HCT116 (cell line): Measurements from ENCODE around the gene KRT28. TPM values are rescaled to one million over a fixed set of nuclear protein-coding genes. Genes with fewer than 3 reads are reported as not detected.

ENCODE experiments used
- ATAC-seq: fragments of 200-7000 bp; cut with Tn5 transposase; 2 replicates; pipeline ENCODE4 v1.9.1; 2020; ENCODE audit warnings: mild to moderate bottlenecking, moderate library complexity
- BruUV-seq: library from RNA; stranded (reverse); fragments of 400-500 nt; replicated peaks from 2 replicates; lab custom pipeline; 2021; lab: Mats Ljungman, UMichigan
- CTCF ChIA-PET: fragments of 300-600 bp; sonication (Branson Sonifier 250); formaldehyde crosslinking; loops from one replicate; lab custom pipeline; 2021; ENCODE audit warnings: antibody characterized with exemption; lab: Charles Lee
- POLR2A ChIA-PET: fragments of 300-600, 350-600 bp; sonication (Branson Sonifier 250); formaldehyde crosslinking; loops from one replicate; lab custom pipeline; 2021; ENCODE audit warnings: antibody characterized with exemption; lab: Charles Lee
- RAD21 ChIA-PET, 2 experiments: fragments of 300-600 bp; sonication (Branson Sonifier 250); formaldehyde crosslinking; loops; one replicate each; lab custom pipeline; 2023; ENCODE audit warnings: low total read pairs in 2 of 2; ENCODE audit not compliant: uncharacterized antibody in 2 of 2, unreplicated experiment in 2 of 2, low non-redundant PET in 1 of 2; lab: Charles Lee
- DNase-seq: peaks from one replicate; pipeline ENCODE4 v3.0.0-alpha.2; 2010; ENCODE audit warnings: low read depth, low spot score
- H2AFZ ChIP-seq: fragments of 200-600 bp; shearing (Covaris generic), sonication (generic); 2 replicates; pipeline ENCODE4 v1.6.1; 2017; ENCODE audit warnings: low read depth, mixed run types, mixed read lengths, antibody characterized with exemption, low read length; ENCODE audit not compliant: poor library complexity, severe bottlenecking
- H3K27ac ChIP-seq: 2 replicates; pipeline ENCODE4 v1.5.1; 2012; ENCODE audit warnings: low read depth, low read length
- H3K27me3 ChIP-seq: fragments of 200-600 bp; sonication (generic); 2 replicates; pipeline ENCODE4 v1.6.1; 2016; ENCODE audit warnings: mixed run types, low read length, mixed read lengths; ENCODE audit not compliant: insufficient read depth
- H3K36me3 ChIP-seq, 2 experiments: fragments of 200-500 bp in 1 of 2; fragments of 200-600 bp in 1 of 2; sonication (Bioruptor generic) in 1 of 2; sonication (generic) in 1 of 2; 2 replicates each; pipeline versions ENCODE4 v1.5.1 to v1.6.1; 2014 to 2016; ENCODE audit warnings: low read length in 2 of 2, inconsistent platforms in 1 of 2, mixed read lengths in 1 of 2, mixed run types in 1 of 2; ENCODE audit not compliant: insufficient read depth in 2 of 2, control insufficient read depth in 1 of 2
- H3K4me1 ChIP-seq, 2 experiments: fragments of 200-600 bp in 1 of 2; sonication (generic) in 1 of 2; 2 replicates each; pipeline versions ENCODE4 v1.5.1 to v1.6.1; 2012 to 2017; ENCODE audit warnings: low read length in 2 of 2, inconsistent platforms in 1 of 2, mild to moderate bottlenecking in 1 of 2, mixed read lengths in 1 of 2, mixed run types in 1 of 2, moderate library complexity in 1 of 2; ENCODE audit not compliant: insufficient read depth in 2 of 2, control insufficient read depth in 1 of 2
- H3K4me2 ChIP-seq: fragments of 200-600 bp; sonication (generic); 2 replicates; pipeline ENCODE4 v1.6.1; 2017; ENCODE audit warnings: mixed run types, low read length, mixed read lengths
- H3K4me3 ChIP-seq, 2 experiments: fragments of 200-600 bp in 1 of 2; sonication (generic) in 1 of 2; replicated peaks in 1 of 2; 2 replicates each; pipeline ENCODE4 v1.5.1; 2011 to 2016; ENCODE audit warnings: low read length in 2 of 2, control low read depth in 1 of 2, low read depth in 1 of 2, mild to moderate bottlenecking in 1 of 2, mixed read lengths in 1 of 2, mixed run types in 1 of 2
- H3K79me2 ChIP-seq: fragments of 200-600 bp; sonication (generic); 2 replicates; pipeline ENCODE4 v1.6.1; 2017; ENCODE audit warnings: mild to moderate bottlenecking, mixed run types, low read length, moderate library complexity, mixed read lengths; ENCODE audit not compliant: insufficient read depth
- H3K9ac ChIP-seq: fragments of 200-600 bp; sonication (generic); 2 replicates; pipeline ENCODE4 v1.6.1; 2016; ENCODE audit warnings: low read length, mixed read lengths
- H3K9me2 ChIP-seq: fragments of 200-600 bp; sonication (generic), shearing (Covaris generic); 2 replicates; pipeline ENCODE4 v1.6.1; 2017; ENCODE audit warnings: mixed run types, mild to moderate bottlenecking, moderate library complexity; ENCODE audit not compliant: insufficient read depth
- H3K9me3 ChIP-seq, 2 experiments: fragments of 200-500 bp in 1 of 2; fragments of 200-600 bp in 1 of 2; sonication (Bioruptor generic) in 1 of 2; sonication (generic) in 1 of 2; 2 replicates each; pipeline ENCODE4 v1.6.1; 2014 to 2017; ENCODE audit warnings: low read length in 2 of 2, mixed read lengths in 2 of 2, inconsistent platforms in 1 of 2, low read depth in 1 of 2, mild to moderate bottlenecking in 1 of 2, mixed run types in 1 of 2, moderate library complexity in 1 of 2; ENCODE audit not compliant: control insufficient read depth in 1 of 2, insufficient read depth in 1 of 2
- H4K20me1 ChIP-seq: fragments of 200-600 bp; sonication (generic), shearing (Covaris generic); 2 replicates; pipeline ENCODE4 v1.6.1; 2017; ENCODE audit warnings: mixed run types, mild to moderate bottlenecking, moderate library complexity; ENCODE audit not compliant: insufficient read depth
- CBX3 ChIP-seq: IDR thresholded peaks from 2 replicates; pipeline ENCODE4 v1.6.1; 2012; ENCODE audit warnings: low read depth
- EZH2 ChIP-seq: fragments of 200-600 bp; sonication (generic); IDR thresholded peaks from 2 replicates; pipeline ENCODE4 v1.6.1; 2017; ENCODE audit warnings: antibody characterized with exemption, mixed run types
- POLR2AphosphoS5 ChIP-seq: IDR thresholded peaks from 2 replicates; pipeline ENCODE4 v1.6.1; 2011; ENCODE audit warnings: mild to moderate bottlenecking, low read depth, low read length, moderate library complexity
- SIN3A ChIP-seq: IDR thresholded peaks from 2 replicates; pipeline ENCODE4 v1.6.1; 2012; ENCODE audit warnings: low read depth
- SP1 ChIP-seq: IDR thresholded peaks from 2 replicates; pipeline ENCODE4 v1.6.1; 2012; ENCODE audit warnings: low read depth
- TCF7L2 ChIP-seq: IDR thresholded peaks from 2 replicates; pipeline ENCODE4 v1.7.0; 2011; ENCODE audit warnings: borderline replicate concordance, inconsistent platforms; ENCODE audit not compliant: insufficient read depth, insufficient read length; ENCODE audit errors: extremely low read depth
- intact Hi-C: fragments of 100-400 bp; cut with micrococcal nuclease; formaldehyde crosslinking; loops from 2 replicates; pipeline ENCODE4 v1.10.0; 2022
- total RNA-seq: library from RNA; stranded (reverse); gene quantifications from one replicate; pipeline ENCODE4 v1.2.1, GENCODE V29; 2021; ENCODE audit not compliant: unreplicated experiment
- TF ChIP-seq, protein P1 (sequence below): IDR thresholded peaks from 2 replicates; pipeline ENCODE4 v1.6.1; 2012
- TF ChIP-seq, protein P2 (sequence below): IDR thresholded peaks from 2 replicates; pipeline ENCODE4 v1.6.1; 2012
- TF ChIP-seq, protein P3 (sequence below), 3 experiments: fragments of 200-600 bp in 1 of 3; sonication (generic) in 1 of 3; IDR thresholded peaks in 2 of 3; conservative IDR thresholded peaks in 1 of 3; 2 replicates each; pipeline ENCODE4 v1.5.1; 2012 to 2017; ENCODE audit warnings: low read depth in 2 of 3, low read length in 2 of 3, antibody characterized with exemption in 1 of 3, borderline replicate concordance in 1 of 3, control low read depth in 1 of 3, mild to moderate bottlenecking in 1 of 3, mixed read lengths in 1 of 3, mixed run types in 1 of 3, moderate library complexity in 1 of 3; ENCODE audit not compliant: insufficient read depth in 1 of 3
- TF ChIP-seq, protein P4 (sequence below): IDR thresholded peaks from 2 replicates; pipeline ENCODE4 v1.6.1; 2012; ENCODE audit warnings: low read depth

KRT28 gene
- total RNA-seq, 1 experiment from 2014 or later = not detected

DNA sequence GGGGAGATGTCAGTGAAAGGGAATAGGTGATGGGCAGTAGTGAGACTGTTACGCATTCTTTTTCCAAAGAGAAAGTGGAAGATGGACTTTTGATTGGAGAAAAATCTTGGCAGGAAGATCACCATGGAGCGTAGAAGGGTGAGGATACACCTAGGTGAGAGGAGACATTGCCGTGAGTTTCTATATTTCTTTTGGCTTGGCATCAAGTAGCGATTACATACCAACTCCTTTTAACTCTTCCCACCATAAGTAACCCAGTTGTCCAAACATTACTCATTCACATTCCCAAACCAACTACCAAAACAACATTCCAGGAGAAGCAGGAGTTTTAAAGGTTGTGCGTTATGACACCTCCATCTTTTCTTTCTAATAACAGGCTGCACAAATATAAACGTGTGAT is 10.7 kb upstream of the KRT28 start (continued):
- TF ChIP-seq, protein P1, sequence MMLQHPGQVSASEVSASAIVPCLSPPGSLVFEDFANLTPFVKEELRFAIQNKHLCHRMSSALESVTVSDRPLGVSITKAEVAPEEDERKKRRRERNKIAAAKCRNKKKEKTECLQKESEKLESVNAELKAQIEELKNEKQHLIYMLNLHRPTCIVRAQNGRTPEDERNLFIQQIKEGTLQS = no peak
- TF ChIP-seq, protein P2, sequence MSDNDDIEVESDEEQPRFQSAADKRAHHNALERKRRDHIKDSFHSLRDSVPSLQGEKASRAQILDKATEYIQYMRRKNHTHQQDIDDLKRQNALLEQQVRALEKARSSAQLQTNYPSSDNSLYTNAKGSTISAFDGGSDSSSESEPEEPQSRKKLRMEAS = no peak
- TF ChIP-seq, protein P3, sequence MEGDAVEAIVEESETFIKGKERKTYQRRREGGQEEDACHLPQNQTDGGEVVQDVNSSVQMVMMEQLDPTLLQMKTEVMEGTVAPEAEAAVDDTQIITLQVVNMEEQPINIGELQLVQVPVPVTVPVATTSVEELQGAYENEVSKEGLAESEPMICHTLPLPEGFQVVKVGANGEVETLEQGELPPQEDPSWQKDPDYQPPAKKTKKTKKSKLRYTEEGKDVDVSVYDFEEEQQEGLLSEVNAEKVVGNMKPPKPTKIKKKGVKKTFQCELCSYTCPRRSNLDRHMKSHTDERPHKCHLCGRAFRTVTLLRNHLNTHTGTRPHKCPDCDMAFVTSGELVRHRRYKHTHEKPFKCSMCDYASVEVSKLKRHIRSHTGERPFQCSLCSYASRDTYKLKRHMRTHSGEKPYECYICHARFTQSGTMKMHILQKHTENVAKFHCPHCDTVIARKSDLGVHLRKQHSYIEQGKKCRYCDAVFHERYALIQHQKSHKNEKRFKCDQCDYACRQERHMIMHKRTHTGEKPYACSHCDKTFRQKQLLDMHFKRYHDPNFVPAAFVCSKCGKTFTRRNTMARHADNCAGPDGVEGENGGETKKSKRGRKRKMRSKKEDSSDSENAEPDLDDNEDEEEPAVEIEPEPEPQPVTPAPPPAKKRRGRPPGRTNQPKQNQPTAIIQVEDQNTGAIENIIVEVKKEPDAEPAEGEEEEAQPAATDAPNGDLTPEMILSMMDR (IDR thresholded peaks at IDR 0.05 in 2 of 3, conservative IDR thresholded peaks at IDR 0.05 in 1 of 3; ENCODE audit: borderline replicate concordance in 1 of 3, insufficient read depth in 1 of 3, low read depth in 2 of 3, low read length in 2 of 3) = no peak
- TF ChIP-seq SIN3A (peak; percentile 58), POLR2AphosphoS5 (no peak), EZH2 (no peak), CBX3 (peak; percentile 59; the same call in 1 of the 2 replicates)

DNA sequence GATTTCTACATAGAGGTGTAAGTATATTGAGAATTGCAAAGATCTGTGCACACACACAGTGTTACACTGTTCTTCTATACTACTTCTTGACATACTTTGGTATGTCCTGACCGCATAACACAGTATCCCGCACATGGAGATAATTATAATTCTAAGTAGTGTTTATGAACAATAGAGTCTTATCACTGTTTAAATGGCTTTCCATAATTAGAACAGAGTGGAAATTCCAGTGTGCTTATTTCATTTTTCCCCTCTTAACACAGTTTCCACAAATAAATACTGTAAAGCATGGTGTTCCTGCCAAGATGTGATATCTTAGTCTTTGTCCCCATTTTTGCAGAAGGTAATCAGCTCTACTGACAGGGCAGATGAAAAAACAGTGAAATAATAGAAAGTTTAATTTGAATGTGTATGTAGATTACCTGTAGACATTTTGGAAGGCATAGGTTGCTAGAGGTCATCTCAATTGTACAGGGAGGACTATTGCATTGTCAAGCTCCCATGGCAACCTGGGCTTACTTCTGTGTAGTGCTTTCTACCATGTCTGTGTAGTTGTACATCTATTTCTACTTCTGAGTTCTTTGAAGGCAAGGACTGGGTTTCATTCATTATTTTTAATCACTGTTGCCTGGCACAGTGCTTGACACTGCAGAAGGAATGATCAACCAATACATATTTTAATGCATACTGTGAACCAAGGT is 10.1 kb upstream of the KRT28 start:
- ATAC-seq (peak; percentile 34; the same call in 1 of the 2 replicates), DNase-seq (no peak)
- H3K9ac ChIP-seq = no peak overlapping the region
- no peaks in the 10 kb centered on the region for H3K79me2 ChIP-seq
- H3K36me3 ChIP-seq = no peaks in the 10 kb centered on the region
- H3K4me1 ChIP-seq = peaks cover 13 to 29% of the 10 kb centered on the region in 2 experiments
- ChIA-PET CTCF (no interaction called here), RAD21 (no interaction called here), POLR2A (interaction anchor here (0.8 kb wide), 1 partner anchor 878 kb away, joined by 3 read pairs; the partner anchor contains the start of gene EIF1)
- BruUV-seq = no TSS peak
- H3K27me3 ChIP-seq = no peaks in the 10 kb centered on the region
- peaks cover 5% of the 10 kb centered on the region; the same call in 1 of the 2 replicates for H3K9me2 ChIP-seq
- H3K4me2 ChIP-seq = peak overlapping the region; percentile 65
- no peaks in the 10 kb centered on the region for H4K20me1 ChIP-seq
- intact Hi-C loops = loop anchor here (10.0 kb wide), 1 partner anchor 595 kb away; no protein-coding TSS in a partner anchor
- TF ChIP-seq EZH2 (no peak), POLR2AphosphoS5 (no peak), SP1 (no peak), TCF7L2 (no peak)
- TF ChIP-seq, protein P2 = no peak
- TF ChIP-seq, protein P4, sequence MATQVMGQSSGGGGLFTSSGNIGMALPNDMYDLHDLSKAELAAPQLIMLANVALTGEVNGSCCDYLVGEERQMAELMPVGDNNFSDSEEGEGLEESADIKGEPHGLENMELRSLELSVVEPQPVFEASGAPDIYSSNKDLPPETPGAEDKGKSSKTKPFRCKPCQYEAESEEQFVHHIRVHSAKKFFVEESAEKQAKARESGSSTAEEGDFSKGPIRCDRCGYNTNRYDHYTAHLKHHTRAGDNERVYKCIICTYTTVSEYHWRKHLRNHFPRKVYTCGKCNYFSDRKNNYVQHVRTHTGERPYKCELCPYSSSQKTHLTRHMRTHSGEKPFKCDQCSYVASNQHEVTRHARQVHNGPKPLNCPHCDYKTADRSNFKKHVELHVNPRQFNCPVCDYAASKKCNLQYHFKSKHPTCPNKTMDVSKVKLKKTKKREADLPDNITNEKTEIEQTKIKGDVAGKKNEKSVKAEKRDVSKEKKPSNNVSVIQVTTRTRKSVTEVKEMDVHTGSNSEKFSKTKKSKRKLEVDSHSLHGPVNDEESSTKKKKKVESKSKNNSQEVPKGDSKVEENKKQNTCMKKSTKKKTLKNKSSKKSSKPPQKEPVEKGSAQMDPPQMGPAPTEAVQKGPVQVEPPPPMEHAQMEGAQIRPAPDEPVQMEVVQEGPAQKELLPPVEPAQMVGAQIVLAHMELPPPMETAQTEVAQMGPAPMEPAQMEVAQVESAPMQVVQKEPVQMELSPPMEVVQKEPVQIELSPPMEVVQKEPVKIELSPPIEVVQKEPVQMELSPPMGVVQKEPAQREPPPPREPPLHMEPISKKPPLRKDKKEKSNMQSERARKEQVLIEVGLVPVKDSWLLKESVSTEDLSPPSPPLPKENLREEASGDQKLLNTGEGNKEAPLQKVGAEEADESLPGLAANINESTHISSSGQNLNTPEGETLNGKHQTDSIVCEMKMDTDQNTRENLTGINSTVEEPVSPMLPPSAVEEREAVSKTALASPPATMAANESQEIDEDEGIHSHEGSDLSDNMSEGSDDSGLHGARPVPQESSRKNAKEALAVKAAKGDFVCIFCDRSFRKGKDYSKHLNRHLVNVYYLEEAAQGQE = no peak
- H3K4me3 ChIP-seq = no peak overlapping the region
- H2AFZ ChIP-seq = peak overlapping the region; percentile 98
- no peaks in the 10 kb centered on the region for H3K9me3 ChIP-seq
- H3K27ac ChIP-seq = no peak overlapping the region
